ENCODE results near the gene PLGRKT. TPM values are rescaled to one million over a fixed set of nuclear protein-coding genes. Genes with fewer than 3 reads are reported as not detected.
"Not testable (repeated sequence)": the region's sequence is repeated elsewhere in the genome, so short reads cannot be mapped to it uniquely, and the experiment has no call there.

Gene PLGRKT
- total and polyA plus RNA-seq, 9 donors, result 2.9 to 35.8 (median 13.3) TPM

- TF ChIP-seq CTCF (IDR thresholded peaks at IDR 0.05), result no peak
- 98 to 100% (median 100%) methylated on average over 1 of the region's 1 CpG for WGBS, 3 donors
- H3K4me1 ChIP-seq (ENCODE audit: insufficient read depth), result no peaks in the 10 kb centered on the region
- H3K9me3 ChIP-seq, result no peaks in the 10 kb centered on the region
- H3K4me3 ChIP-seq, result no peak overlapping the region
- no peak overlapping the region for H3K27ac ChIP-seq
- no peaks in the 10 kb centered on the region for H3K27me3 ChIP-seq
- intact Hi-C loops (cut with DNase I), result no loop called here
- H3K36me3 ChIP-seq, result no peaks in the 10 kb centered on the region
- DNase-seq, result no peak
Measured at GRCh38 chr9:5408596-5408995, 29.1 kb downstream of the PLGRKT start.

- no peak for TF ChIP-seq CTCF (IDR thresholded peaks at IDR 0.05)
- Histone ChIP-seq H3K4me3 (no peak overlapping the region), H3K36me3 (no peaks in the 10 kb centered on the region), H3K9me3 (no peaks in the 10 kb centered on the region), H3K4me1 (ENCODE audit: insufficient read depth) (no peaks in the 10 kb centered on the region), H3K27ac (no peak overlapping the region), H3K27me3 (no peaks in the 10 kb centered on the region)
- intact Hi-C loops (cut with DNase I), result no loop called here
- DNase-seq, result no peak
Measured at GRCh38 chr9:5402217-5402616, 35.5 kb downstream of the PLGRKT start.

GRCh38 chr9:5397547-5397946 lies 40.2 kb downstream of the PLGRKT start:
- DNase-seq; H3K4me1 ChIP-seq (ENCODE audit: insufficient read depth); H3K36me3 ChIP-seq; H3K9me3 ChIP-seq; H3K27ac ChIP-seq; intact Hi-C loops (cut with DNase I); H3K27me3 ChIP-seq; H3K4me3 ChIP-seq: not testable (repeated sequence)
- WGBS, 3 donors, result 84 to 88% (median 87%) methylated on average over 3 of the region's 3 CpGs

- H3K27ac ChIP-seq, result no peak overlapping the region
- DNase-seq, result no peak
- TF ChIP-seq EP300 (IDR thresholded peaks at IDR 0.05) (no peak), CTCF (IDR thresholded peaks at IDR 0.05) (no peak), POLR2A (IDR thresholded peaks at IDR 0.05) (no peak)
- H3K4me1 ChIP-seq (ENCODE audit: insufficient read depth), result no peaks in the 10 kb centered on the region
- H3K36me3 ChIP-seq, result no peaks in the 10 kb centered on the region
- intact Hi-C loops (cut with DNase I), result no loop called here
- no peak overlapping the region for H3K4me3 ChIP-seq
- no peaks in the 10 kb centered on the region for H3K9me3 ChIP-seq
- no peaks in the 10 kb centered on the region for H3K27me3 ChIP-seq
Measured at GRCh38 chr9:5395428-5395827, 42.3 kb downstream of the PLGRKT start.

GRCh38 chr9:5393976-5394375 lies 43.7 kb downstream of the PLGRKT start:
- H3K4me3 ChIP-seq; H3K36me3 ChIP-seq; DNase-seq; H3K9me3 ChIP-seq; H3K27me3 ChIP-seq; H3K4me1 ChIP-seq (ENCODE audit: insufficient read depth); intact Hi-C loops (cut with DNase I); H3K27ac ChIP-seq: not testable (repeated sequence)
- WGBS, 3 donors, result 64 to 89% (median 84%) methylated on average over 2 of the region's 2 CpGs

- DNase-seq, result no peak
- TF ChIP-seq POLR2A (IDR thresholded peaks at IDR 0.05) (no peak), EP300 (IDR thresholded peaks at IDR 0.05) (no peak)
- H3K36me3 ChIP-seq, result no peaks in the 10 kb centered on the region
- no peak overlapping the region for H3K27ac ChIP-seq
- H3K27me3 ChIP-seq, result no peaks in the 10 kb centered on the region
- 68 to 75% (median 73%) methylated on average over 2 of the region's 2 CpGs for WGBS, 3 donors
- intact Hi-C loops (cut with DNase I), result no loop called here
- no peaks in the 10 kb centered on the region for H3K9me3 ChIP-seq
- H3K4me1 ChIP-seq (ENCODE audit: insufficient read depth), result no peaks in the 10 kb centered on the region
- no peak overlapping the region for H3K4me3 ChIP-seq
Measured at GRCh38 chr9:5393497-5393896, 44.2 kb downstream of the PLGRKT start.
